Measurements from ENCODE around the gene SRCIN1.

Gene SRCIN1

DNA sequence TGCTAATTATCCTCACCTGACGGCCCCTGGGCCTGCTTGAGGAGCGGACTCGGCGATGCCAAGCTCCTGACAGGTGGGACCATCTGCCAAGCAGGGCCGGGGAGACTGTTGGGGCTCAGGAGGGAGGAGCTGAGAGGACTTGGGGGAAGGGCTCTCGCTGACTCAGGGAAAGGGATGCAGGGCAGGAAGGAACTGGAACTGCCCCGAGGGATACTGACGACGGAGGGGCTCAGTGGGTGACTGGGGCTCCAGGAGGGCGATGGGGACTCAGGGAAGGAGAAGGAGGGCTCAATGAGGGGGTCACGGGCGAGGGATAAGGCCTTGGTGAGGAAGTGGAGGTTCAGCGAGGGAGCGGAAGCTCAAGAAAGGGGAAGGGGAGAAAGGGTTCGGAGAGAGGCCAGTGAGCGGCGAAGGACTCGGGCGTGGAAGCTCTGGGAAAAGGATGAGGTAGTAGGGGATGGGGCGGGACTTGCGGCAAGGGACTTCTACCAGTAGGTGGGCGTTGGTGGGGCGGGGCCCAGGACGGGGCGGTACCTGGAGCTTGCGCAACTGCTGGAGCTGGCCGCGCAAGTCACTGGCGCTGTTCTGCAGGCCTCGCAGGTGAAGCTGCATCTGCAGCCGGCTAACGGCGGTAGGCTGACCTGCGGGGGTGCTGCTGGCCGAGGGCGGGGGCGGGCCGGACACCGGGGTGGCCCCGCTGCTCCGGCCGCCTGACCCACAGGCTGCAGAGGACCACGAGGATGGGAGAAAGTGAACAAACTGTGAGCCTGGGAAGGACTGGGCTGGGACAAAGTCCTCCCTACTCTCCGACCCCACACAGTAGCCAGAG is 46.5 kb downstream of the SRCIN1 start:
- Histone ChIP-seq H4K20me1 (ENCODE audit: control insufficient read depth, insufficient read depth, low read depth, low read length) (no peaks in the 10 kb centered on the region), H3F3A (ENCODE audit: control insufficient read depth, insufficient read depth) (no peaks in the 10 kb centered on the region), H3K4me1 (ENCODE audit: control insufficient read depth, low read length) (peaks cover 29% of the 10 kb centered on the region), H3K9me3 (ENCODE audit: control insufficient read depth, insufficient read depth, low read length) (no peaks in the 10 kb centered on the region), H3K4me3 (ENCODE audit: low read length) (peak overlapping the region; percentile 91), H3K27ac (ENCODE audit: low read depth, low read length) (no peak overlapping the region), H3K27me3 (ENCODE audit: control insufficient read depth, low read length) (peaks cover 24% of the 10 kb centered on the region), H3K9me2 (replicated peaks; ENCODE audit: control insufficient read depth, low read length) (no peaks in the 10 kb centered on the region), H3K36me3 (ENCODE audit: control insufficient read depth, low read length) (no peaks in the 10 kb centered on the region), H3K4me2 (ENCODE audit: low read length) (peak overlapping the region; percentile 100), H3K79me2 (ENCODE audit: control insufficient read depth, low read length) (no peaks in the 10 kb centered on the region)
- TF ChIP-seq, protein P1, sequence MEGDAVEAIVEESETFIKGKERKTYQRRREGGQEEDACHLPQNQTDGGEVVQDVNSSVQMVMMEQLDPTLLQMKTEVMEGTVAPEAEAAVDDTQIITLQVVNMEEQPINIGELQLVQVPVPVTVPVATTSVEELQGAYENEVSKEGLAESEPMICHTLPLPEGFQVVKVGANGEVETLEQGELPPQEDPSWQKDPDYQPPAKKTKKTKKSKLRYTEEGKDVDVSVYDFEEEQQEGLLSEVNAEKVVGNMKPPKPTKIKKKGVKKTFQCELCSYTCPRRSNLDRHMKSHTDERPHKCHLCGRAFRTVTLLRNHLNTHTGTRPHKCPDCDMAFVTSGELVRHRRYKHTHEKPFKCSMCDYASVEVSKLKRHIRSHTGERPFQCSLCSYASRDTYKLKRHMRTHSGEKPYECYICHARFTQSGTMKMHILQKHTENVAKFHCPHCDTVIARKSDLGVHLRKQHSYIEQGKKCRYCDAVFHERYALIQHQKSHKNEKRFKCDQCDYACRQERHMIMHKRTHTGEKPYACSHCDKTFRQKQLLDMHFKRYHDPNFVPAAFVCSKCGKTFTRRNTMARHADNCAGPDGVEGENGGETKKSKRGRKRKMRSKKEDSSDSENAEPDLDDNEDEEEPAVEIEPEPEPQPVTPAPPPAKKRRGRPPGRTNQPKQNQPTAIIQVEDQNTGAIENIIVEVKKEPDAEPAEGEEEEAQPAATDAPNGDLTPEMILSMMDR (IDR thresholded peaks at IDR 0.05; ENCODE audit: low read depth, low read length, poor library complexity, severe bottlenecking): peak; percentile 61
- no peak for TF ChIP-seq EZH2phosphoT487 (IDR thresholded peaks at IDR 0.05; ENCODE audit: borderline replicate concordance, low read length)

- Histone ChIP-seq H3K36me3 (ENCODE audit: control insufficient read depth, low read length) (no peaks in the 10 kb centered on the region), H3K9me2 (replicated peaks; ENCODE audit: control insufficient read depth, low read length) (no peaks in the 10 kb centered on the region), H3K4me1 (ENCODE audit: control insufficient read depth, low read length) (peaks cover 29% of the 10 kb centered on the region), H3K79me2 (ENCODE audit: control insufficient read depth, low read length) (no peaks in the 10 kb centered on the region), H3K9me3 (ENCODE audit: control insufficient read depth, insufficient read depth, low read length) (no peaks in the 10 kb centered on the region), H3K27ac (ENCODE audit: low read depth, low read length) (no peak overlapping the region), H3K27me3 (ENCODE audit: control insufficient read depth, low read length) (peaks cover 20% of the 10 kb centered on the region), H3F3A (ENCODE audit: control insufficient read depth, insufficient read depth) (no peaks in the 10 kb centered on the region), H3K4me2 (ENCODE audit: low read length) (peak overlapping the region; percentile 100), H3K4me3 (ENCODE audit: low read length) (peak overlapping the region; percentile 91), H4K20me1 (ENCODE audit: control insufficient read depth, insufficient read depth, low read depth, low read length) (no peaks in the 10 kb centered on the region)
- no peak for TF ChIP-seq EZH2phosphoT487 (IDR thresholded peaks at IDR 0.05; ENCODE audit: borderline replicate concordance, low read length)
- TF ChIP-seq, protein P1 (IDR thresholded peaks at IDR 0.05; ENCODE audit: low read depth, low read length, poor library complexity, severe bottlenecking): no peak
Measured at GRCh38 chr17:38558728-38559050, 47.1 kb downstream of the SRCIN1 start.

GRCh38 chr17:38557836-38558727 is 47.7 kb downstream of the SRCIN1 start:
- Histone ChIP-seq H3K36me3 (ENCODE audit: control insufficient read depth, low read length) (no peaks in the 10 kb centered on the region), H3K27ac (ENCODE audit: low read depth, low read length) (no peak overlapping the region)

More at GRCh38 chr17:38557836-38558727, 47.7 kb downstream of the SRCIN1 start:
- H3K9me2 ChIP-seq (replicated peaks; ENCODE audit: control insufficient read depth, low read length): no peaks in the 10 kb centered on the region
- no peaks in the 10 kb centered on the region for H3K9me3 ChIP-seq (ENCODE audit: control insufficient read depth, insufficient read depth, low read length)
- H3K4me3 ChIP-seq (ENCODE audit: low read length): peak overlapping the region; percentile 91
- TF ChIP-seq, protein P1 (IDR thresholded peaks at IDR 0.05; ENCODE audit: low read depth, low read length, poor library complexity, severe bottlenecking): peak; percentile 85
- TF ChIP-seq EZH2phosphoT487 (IDR thresholded peaks at IDR 0.05; ENCODE audit: borderline replicate concordance, low read length): no peak
- H3K27me3 ChIP-seq (ENCODE audit: control insufficient read depth, low read length): peaks cover 14% of the 10 kb centered on the region; the same call in 1 of the 2 replicates
- peak overlapping the region; percentile 100 for H3K4me2 ChIP-seq (ENCODE audit: low read length)
- H3F3A ChIP-seq (ENCODE audit: control insufficient read depth, insufficient read depth): no peaks in the 10 kb centered on the region
- peaks cover 29% of the 10 kb centered on the region for H3K4me1 ChIP-seq (ENCODE audit: control insufficient read depth, low read length)
- no peaks in the 10 kb centered on the region for H3K79me2 ChIP-seq (ENCODE audit: control insufficient read depth, low read length)
- H4K20me1 ChIP-seq (ENCODE audit: control insufficient read depth, insufficient read depth, low read depth, low read length): no peaks in the 10 kb centered on the region

All from DOHH2 (cell line).